Liver (tissue), 9 donors: ENCODE results near the gene PHF23. TPM values are rescaled to one million over a fixed set of nuclear protein-coding genes. Genes with fewer than 3 reads are reported as not detected.

Experiments
- DNase-seq: peaks from one replicate; pipeline ENCODE4 v3.0.0-alpha.2; 2017; ENCODE audit warnings: low spot score
- H3K27ac ChIP-seq, 2 donors: one replicate each; pipeline ENCODE4 v1.7.0; 2013; ENCODE audit warnings: inconsistent platforms in 2 of 2, low read length in 2 of 2, control low read depth in 1 of 2, low read depth in 1 of 2, mild to moderate bottlenecking in 1 of 2
- H3K27me3 ChIP-seq, 4 donors: one replicate each; pipeline versions ENCODE4 v1.6.1 to v1.7.0; 2013; ENCODE audit warnings: low read length in 3 of 4, inconsistent platforms in 1 of 4, mild to moderate bottlenecking in 1 of 4, moderate library complexity in 1 of 4; ENCODE audit not compliant: control insufficient read depth in 4 of 4, insufficient read depth in 4 of 4
- H3K36me3 ChIP-seq, 4 donors: one replicate each; pipeline versions ENCODE4 v1.6.1 to v1.7.0; 2013; ENCODE audit warnings: low read length in 3 of 4, mild to moderate bottlenecking in 3 of 4, low read depth in 1 of 4, moderate library complexity in 1 of 4; ENCODE audit not compliant: control insufficient read depth in 4 of 4, insufficient read depth in 3 of 4
- H3K4me1 ChIP-seq, 4 donors: one replicate each; pipeline versions ENCODE4 v1.6.1 to v1.7.0; 2013; ENCODE audit warnings: low read length in 3 of 4, mild to moderate bottlenecking in 3 of 4, moderate library complexity in 1 of 4; ENCODE audit not compliant: control insufficient read depth in 4 of 4, insufficient read depth in 4 of 4
- H3K4me3 ChIP-seq, 3 donors: one replicate each; pipeline versions ENCODE4 v1.6.1 to v1.7.0; 2013; ENCODE audit warnings: low read length in 3 of 3, control low read depth in 1 of 3, low read depth in 1 of 3, mild to moderate bottlenecking in 1 of 3
- H3K9ac ChIP-seq, 2 donors: one replicate each; pipeline ENCODE4 v1.7.0; 2013; ENCODE audit warnings: low read length in 2 of 2, mild to moderate bottlenecking in 2 of 2, moderate library complexity in 2 of 2, control low read depth in 1 of 2, low read depth in 1 of 2
- H3K9me3 ChIP-seq, 4 donors: one replicate each; pipeline versions ENCODE4 v1.6.1 to v1.7.0; 2013; ENCODE audit warnings: low read length in 3 of 4; ENCODE audit not compliant: control insufficient read depth in 4 of 4
- FOXA1 ChIP-seq: IDR thresholded peaks from 2 replicates; pipeline ENCODE4 v1.6.1; 2016; ENCODE audit warnings: antibody characterized with exemption
- FOXA2 ChIP-seq: IDR thresholded peaks from 2 replicates; pipeline ENCODE4 v1.6.1; 2016; ENCODE audit warnings: antibody characterized with exemption
- GABPA ChIP-seq, 2 donors: IDR thresholded peaks in 1 of 2; conservative IDR thresholded peaks in 1 of 2; 2 replicates each; pipeline ENCODE4 v1.6.1; 2016; ENCODE audit warnings: antibody characterized with exemption in 2 of 2, mild to moderate bottlenecking in 1 of 2, moderate library complexity in 1 of 2
- HNF4A ChIP-seq, 2 donors: conservative IDR thresholded peaks; 2 replicates each; pipeline ENCODE4 v1.6.1; 2016; ENCODE audit warnings: antibody characterized with exemption in 2 of 2, mild to moderate bottlenecking in 2 of 2
- JUND ChIP-seq, 2 donors: IDR thresholded peaks; 2 replicates each; pipeline ENCODE4 v1.6.1; 2016; ENCODE audit warnings: antibody characterized with exemption in 2 of 2
- NR2F2 ChIP-seq: IDR thresholded peaks from 2 replicates; pipeline ENCODE4 v1.6.1; 2016; ENCODE audit warnings: antibody characterized with exemption
- RXRA ChIP-seq, 2 donors: IDR thresholded peaks; 2 replicates each; pipeline ENCODE4 v1.6.1; 2017 to 2018; ENCODE audit warnings: antibody characterized with exemption in 2 of 2, mild to moderate bottlenecking in 1 of 2
- SP1 ChIP-seq: IDR thresholded peaks from 2 replicates; pipeline ENCODE4 v1.6.1; 2018; ENCODE audit warnings: antibody characterized with exemption, mild to moderate bottlenecking
- YY1 ChIP-seq: IDR thresholded peaks from 2 replicates; pipeline ENCODE4 v1.6.1; 2016; ENCODE audit warnings: antibody characterized with exemption, mild to moderate bottlenecking
- WGBS: extraction: QIAGEN DNeasy Blood & Tissue Kit; methylation state at CpG from one replicate; pipeline ENCODE4 v1.1.7; 2013; 5-methylcytosine and 5-hydroxymethylcytosine counted together
- polyA plus RNA-seq, 2 donors: library from polyadenylated mRNA; stranded (reverse) in 1 of 2; unstranded in 1 of 2; fragments of 200-250 nt in 1 of 2; fragments of >200 nt in 1 of 2; fragmentation: Nextera tagmentation in 1 of 2; extraction: Ambion mirVana in 1 of 2; gene quantifications; one replicate each; pipeline versions ENCODE4 v1.2.1 to v1.2.3, GENCODE V29; 2013 to 2015
- total RNA-seq, 2 donors: library from RNA; depleted of rRNA; stranded (reverse); fragments of >200 nt; gene quantifications; one replicate each; pipeline ENCODE4 v1.2.3, GENCODE V29; 2014
- TF ChIP-seq, protein P1 (sequence below): IDR thresholded peaks from 2 replicates; pipeline ENCODE4 v1.6.1; 2016; ENCODE audit warnings: antibody characterized with exemption, mild to moderate bottlenecking
- TF ChIP-seq, protein P2 (sequence below): fragments of 150-350 bp; IDR thresholded peaks from 2 replicates; pipeline ENCODE4 v1.5.1; 2017; ENCODE audit warnings: improper control_type of control experiment, low read depth, low read length; ENCODE audit not compliant: missing input control
- TF ChIP-seq, protein P3 (sequence below): IDR thresholded peaks from 2 replicates; pipeline ENCODE4 v1.6.1; 2016; ENCODE audit warnings: antibody characterized with exemption
- TF ChIP-seq, protein P4 (sequence below): IDR thresholded peaks from 2 replicates; pipeline ENCODE4 v1.6.1; 2016; ENCODE audit warnings: antibody characterized with exemption
- donor health status: healthy.
- donor health status: healthy.
- donor health status: healthy.
- donor health status: healthy.
- donor health status: healthy.

PHF23 gene
- total and polyA plus RNA-seq, 4 donors = 14.0 to 18.3 (median 15.2) TPM

DNA sequence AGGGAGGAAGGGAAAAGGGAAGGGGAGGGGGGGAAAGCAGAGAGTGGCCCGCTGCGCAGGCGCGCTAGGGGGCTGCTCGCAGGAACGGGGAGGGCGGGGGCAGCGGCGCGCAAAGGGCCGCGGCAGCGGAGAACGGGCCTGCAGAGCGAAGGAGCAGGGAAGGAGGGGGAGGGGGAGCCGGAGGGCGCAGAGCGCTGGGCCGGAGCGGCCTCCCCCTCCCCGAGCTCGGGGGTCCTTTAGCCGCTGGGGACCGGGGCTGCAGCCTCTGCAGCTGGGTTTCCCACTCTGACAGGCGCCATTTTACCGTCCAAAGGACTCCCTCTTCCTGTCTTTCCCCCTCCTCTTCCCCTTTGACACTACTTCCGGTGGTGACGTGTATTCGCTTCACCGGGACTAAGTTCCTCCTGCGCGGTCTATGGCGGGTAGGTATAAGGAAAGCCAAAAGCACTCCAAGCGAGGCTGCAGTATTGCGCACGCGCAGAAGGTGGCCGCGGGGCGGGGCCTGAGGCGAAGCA lies 12.5 kb upstream of the PHF23 start, which contains the start of gene CTDNEP1:
TSS of gene CTDNEP1 (minus strand) at position 74 of the 515 bp plus-strand sequence. CDS start 438 bp downstream, outside the sequence.
- H3K4me1 ChIP-seq = peaks cover 3 to 33% (median 28%) of the 10 kb centered on the region in 4 donors
- TF ChIP-seq RXRA (IDR thresholded peaks at IDR 0.05) (no peak), HNF4A (conservative IDR thresholded peaks at IDR 0.05) (no peak), NR2F2 (no peak), SP1 (no peak), YY1 (peak; percentile 98), JUND (IDR thresholded peaks at IDR 0.05) (peak in 1 of 2 donors; percentile 81), FOXA2 (no peak), GABPA (IDR thresholded peaks at IDR 0.05 in 1 of 2, conservative IDR thresholded peaks at IDR 0.05 in 1 of 2) (peak; percentile 89 to 94), FOXA1 (no peak)
- TF ChIP-seq, protein P1, sequence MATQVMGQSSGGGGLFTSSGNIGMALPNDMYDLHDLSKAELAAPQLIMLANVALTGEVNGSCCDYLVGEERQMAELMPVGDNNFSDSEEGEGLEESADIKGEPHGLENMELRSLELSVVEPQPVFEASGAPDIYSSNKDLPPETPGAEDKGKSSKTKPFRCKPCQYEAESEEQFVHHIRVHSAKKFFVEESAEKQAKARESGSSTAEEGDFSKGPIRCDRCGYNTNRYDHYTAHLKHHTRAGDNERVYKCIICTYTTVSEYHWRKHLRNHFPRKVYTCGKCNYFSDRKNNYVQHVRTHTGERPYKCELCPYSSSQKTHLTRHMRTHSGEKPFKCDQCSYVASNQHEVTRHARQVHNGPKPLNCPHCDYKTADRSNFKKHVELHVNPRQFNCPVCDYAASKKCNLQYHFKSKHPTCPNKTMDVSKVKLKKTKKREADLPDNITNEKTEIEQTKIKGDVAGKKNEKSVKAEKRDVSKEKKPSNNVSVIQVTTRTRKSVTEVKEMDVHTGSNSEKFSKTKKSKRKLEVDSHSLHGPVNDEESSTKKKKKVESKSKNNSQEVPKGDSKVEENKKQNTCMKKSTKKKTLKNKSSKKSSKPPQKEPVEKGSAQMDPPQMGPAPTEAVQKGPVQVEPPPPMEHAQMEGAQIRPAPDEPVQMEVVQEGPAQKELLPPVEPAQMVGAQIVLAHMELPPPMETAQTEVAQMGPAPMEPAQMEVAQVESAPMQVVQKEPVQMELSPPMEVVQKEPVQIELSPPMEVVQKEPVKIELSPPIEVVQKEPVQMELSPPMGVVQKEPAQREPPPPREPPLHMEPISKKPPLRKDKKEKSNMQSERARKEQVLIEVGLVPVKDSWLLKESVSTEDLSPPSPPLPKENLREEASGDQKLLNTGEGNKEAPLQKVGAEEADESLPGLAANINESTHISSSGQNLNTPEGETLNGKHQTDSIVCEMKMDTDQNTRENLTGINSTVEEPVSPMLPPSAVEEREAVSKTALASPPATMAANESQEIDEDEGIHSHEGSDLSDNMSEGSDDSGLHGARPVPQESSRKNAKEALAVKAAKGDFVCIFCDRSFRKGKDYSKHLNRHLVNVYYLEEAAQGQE = no peak
- TF ChIP-seq, protein P2, sequence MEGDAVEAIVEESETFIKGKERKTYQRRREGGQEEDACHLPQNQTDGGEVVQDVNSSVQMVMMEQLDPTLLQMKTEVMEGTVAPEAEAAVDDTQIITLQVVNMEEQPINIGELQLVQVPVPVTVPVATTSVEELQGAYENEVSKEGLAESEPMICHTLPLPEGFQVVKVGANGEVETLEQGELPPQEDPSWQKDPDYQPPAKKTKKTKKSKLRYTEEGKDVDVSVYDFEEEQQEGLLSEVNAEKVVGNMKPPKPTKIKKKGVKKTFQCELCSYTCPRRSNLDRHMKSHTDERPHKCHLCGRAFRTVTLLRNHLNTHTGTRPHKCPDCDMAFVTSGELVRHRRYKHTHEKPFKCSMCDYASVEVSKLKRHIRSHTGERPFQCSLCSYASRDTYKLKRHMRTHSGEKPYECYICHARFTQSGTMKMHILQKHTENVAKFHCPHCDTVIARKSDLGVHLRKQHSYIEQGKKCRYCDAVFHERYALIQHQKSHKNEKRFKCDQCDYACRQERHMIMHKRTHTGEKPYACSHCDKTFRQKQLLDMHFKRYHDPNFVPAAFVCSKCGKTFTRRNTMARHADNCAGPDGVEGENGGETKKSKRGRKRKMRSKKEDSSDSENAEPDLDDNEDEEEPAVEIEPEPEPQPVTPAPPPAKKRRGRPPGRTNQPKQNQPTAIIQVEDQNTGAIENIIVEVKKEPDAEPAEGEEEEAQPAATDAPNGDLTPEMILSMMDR = no peak
- TF ChIP-seq, protein P3, sequence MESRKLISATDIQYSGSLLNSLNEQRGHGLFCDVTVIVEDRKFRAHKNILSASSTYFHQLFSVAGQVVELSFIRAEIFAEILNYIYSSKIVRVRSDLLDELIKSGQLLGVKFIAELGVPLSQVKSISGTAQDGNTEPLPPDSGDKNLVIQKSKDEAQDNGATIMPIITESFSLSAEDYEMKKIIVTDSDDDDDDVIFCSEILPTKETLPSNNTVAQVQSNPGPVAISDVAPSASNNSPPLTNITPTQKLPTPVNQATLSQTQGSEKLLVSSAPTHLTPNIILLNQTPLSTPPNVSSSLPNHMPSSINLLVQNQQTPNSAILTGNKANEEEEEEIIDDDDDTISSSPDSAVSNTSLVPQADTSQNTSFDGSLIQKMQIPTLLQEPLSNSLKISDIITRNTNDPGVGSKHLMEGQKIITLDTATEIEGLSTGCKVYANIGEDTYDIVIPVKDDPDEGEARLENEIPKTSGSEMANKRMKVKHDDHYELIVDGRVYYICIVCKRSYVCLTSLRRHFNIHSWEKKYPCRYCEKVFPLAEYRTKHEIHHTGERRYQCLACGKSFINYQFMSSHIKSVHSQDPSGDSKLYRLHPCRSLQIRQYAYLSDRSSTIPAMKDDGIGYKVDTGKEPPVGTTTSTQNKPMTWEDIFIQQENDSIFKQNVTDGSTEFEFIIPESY = no peak
- TF ChIP-seq, protein P4, sequence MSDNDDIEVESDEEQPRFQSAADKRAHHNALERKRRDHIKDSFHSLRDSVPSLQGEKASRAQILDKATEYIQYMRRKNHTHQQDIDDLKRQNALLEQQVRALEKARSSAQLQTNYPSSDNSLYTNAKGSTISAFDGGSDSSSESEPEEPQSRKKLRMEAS = no peak
- no peaks in the 10 kb centered on the region for H3K27me3 ChIP-seq
- peak; percentile 98 for DNase-seq
- peak within 1 kb of the TSS; percentile 92 to 95 for H3K9ac ChIP-seq
- no peaks in the 10 kb centered on the region for H3K9me3 ChIP-seq
- peak within 1 kb of the TSS; percentile 95 to 100 for H3K27ac ChIP-seq
- H3K4me3 ChIP-seq = peak within 1 kb of the TSS; percentile 93 to 96 (median 95)
- peaks cover under 1 to 18% (median 8%) of the 10 kb centered on the region in 4 donors for H3K36me3 ChIP-seq
- under 1% methylated on average over 41 of the region's 41 CpGs for WGBS
